Karpas-422 (cell line): ENCODE measurements around the gene OGFR. TPM values are rescaled to one million over a fixed set of nuclear protein-coding genes. Genes with fewer than 3 reads are reported as not detected.
"Not testable (repeated sequence)": the region's sequence is repeated elsewhere in the genome, so short reads cannot be mapped to it uniquely, and the experiment has no call there.

Experiments
- DNase-seq: peaks from one replicate; pipeline ENCODE4 v3.0.0-alpha.2; 2015
- H2AFZ ChIP-seq: fragments of 200-600 bp; sonication (generic); 2 replicates; pipeline ENCODE4 v1.6.1; 2014; ENCODE audit warnings: antibody characterized with exemption, low read length, mixed read lengths
- H3K27ac ChIP-seq: fragments of 200-600 bp; sonication (generic); 2 replicates; pipeline ENCODE4 v1.5.1; 2014; ENCODE audit warnings: mild to moderate bottlenecking, low read length, moderate library complexity
- H3K27me3 ChIP-seq: fragments of 200-600 bp; sonication (generic); 2 replicates; pipeline ENCODE4 v1.6.1; 2014; ENCODE audit warnings: low read length, mixed read lengths
- H3K36me3 ChIP-seq: fragments of 200-600 bp; sonication (generic); 2 replicates; pipeline ENCODE4 v1.6.1; 2014; ENCODE audit warnings: low read length, mixed read lengths; ENCODE audit not compliant: insufficient read depth
- H3K4me1 ChIP-seq: fragments of 200-600 bp; sonication (generic); 2 replicates; pipeline ENCODE4 v1.6.1; 2014; ENCODE audit warnings: mild to moderate bottlenecking, low read length, mixed read lengths
- H3K4me2 ChIP-seq: fragments of 200-600 bp; sonication (generic); 2 replicates; pipeline ENCODE4 v1.6.1; 2014; ENCODE audit warnings: low read length, low read depth, mild to moderate bottlenecking; ENCODE audit not compliant: poor library complexity, severe bottlenecking
- H3K4me3 ChIP-seq: fragments of 200-600 bp; sonication (generic); 2 replicates; pipeline ENCODE4 v1.5.1; 2014; ENCODE audit warnings: mild to moderate bottlenecking, antibody characterized with exemption, low read length, mixed read lengths
- H3K79me2 ChIP-seq: fragments of 200-600 bp; sonication (generic); 2 replicates; pipeline ENCODE4 v1.6.1; 2014; ENCODE audit warnings: mild to moderate bottlenecking, low read length, mixed read lengths
- H3K9ac ChIP-seq: fragments of 200-600 bp; sonication (generic); 2 replicates; pipeline ENCODE4 v1.6.0; 2014; ENCODE audit warnings: low read length
- H3K9me2 ChIP-seq: fragments of 200-600 bp; sonication (generic), shearing (Covaris generic); replicated peaks from 2 replicates; pipeline ENCODE4 v1.6.0; 2014; ENCODE audit warnings: mild to moderate bottlenecking, low read length, moderate library complexity; ENCODE audit not compliant: insufficient read depth
- H3K9me3 ChIP-seq: fragments of 300-700, 200-600 bp; sonication (generic); 2 replicates; pipeline ENCODE4 v1.6.1; 2014; ENCODE audit warnings: low read length, mixed read lengths
- H4K20me1 ChIP-seq: fragments of 200-600 bp; sonication (generic); 2 replicates; pipeline ENCODE4 v1.6.1; 2014; ENCODE audit warnings: mild to moderate bottlenecking, antibody characterized with exemption, low read length, low read depth; ENCODE audit not compliant: insufficient read depth
- total RNA-seq: library from RNA; depleted of rRNA; stranded (reverse); fragments of >200 nt; shearing (Covaris generic); gene quantifications from 2 replicates; pipeline ENCODE4 v1.2.3, GENCODE V29; 2014; ENCODE audit warnings: low replicate concordance

OGFR gene
- total RNA-seq, 1 experiment from 2014 or later = 23.8 TPM

DNA sequence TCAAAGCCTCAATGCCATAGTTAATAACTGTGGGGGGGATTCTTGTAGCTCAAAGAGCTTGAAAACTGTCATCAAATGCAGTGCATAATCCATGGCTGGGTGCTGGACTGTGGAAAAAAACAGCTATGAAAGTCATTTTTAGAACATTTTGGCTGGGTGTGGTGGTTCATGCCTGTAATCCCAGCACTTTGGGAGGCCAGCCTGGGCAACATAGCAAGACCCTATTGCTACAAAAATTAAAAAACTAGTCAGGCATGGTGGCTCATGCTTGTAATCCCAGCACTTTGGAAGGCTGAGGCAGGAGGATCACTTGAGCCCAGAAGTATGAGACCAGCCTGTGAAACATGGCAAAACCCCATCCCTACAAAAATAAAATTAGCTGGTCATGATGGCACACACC lies 44.8 kb downstream of the OGFR start:
- no peaks in the 10 kb centered on the region for H3K9me2 ChIP-seq
- no peaks in the 10 kb centered on the region; the same call in 1 of the 2 replicates for H3K79me2 ChIP-seq
- H3K4me1 ChIP-seq = peaks cover 9% of the 10 kb centered on the region
- no peaks in the 10 kb centered on the region for H3K9me3 ChIP-seq
- H3K27me3 ChIP-seq = no peaks in the 10 kb centered on the region
- no peak overlapping the region for H3K9ac ChIP-seq
- H3K4me2 ChIP-seq = no peak overlapping the region
- no peak overlapping the region for H2AFZ ChIP-seq
- no peak for DNase-seq
- H3K27ac ChIP-seq = no peak overlapping the region
- peaks cover 20% of the 10 kb centered on the region for H3K36me3 ChIP-seq
- H3K4me3 ChIP-seq = no peak overlapping the region
- H4K20me1 ChIP-seq = no peaks in the 10 kb centered on the region

DNA sequence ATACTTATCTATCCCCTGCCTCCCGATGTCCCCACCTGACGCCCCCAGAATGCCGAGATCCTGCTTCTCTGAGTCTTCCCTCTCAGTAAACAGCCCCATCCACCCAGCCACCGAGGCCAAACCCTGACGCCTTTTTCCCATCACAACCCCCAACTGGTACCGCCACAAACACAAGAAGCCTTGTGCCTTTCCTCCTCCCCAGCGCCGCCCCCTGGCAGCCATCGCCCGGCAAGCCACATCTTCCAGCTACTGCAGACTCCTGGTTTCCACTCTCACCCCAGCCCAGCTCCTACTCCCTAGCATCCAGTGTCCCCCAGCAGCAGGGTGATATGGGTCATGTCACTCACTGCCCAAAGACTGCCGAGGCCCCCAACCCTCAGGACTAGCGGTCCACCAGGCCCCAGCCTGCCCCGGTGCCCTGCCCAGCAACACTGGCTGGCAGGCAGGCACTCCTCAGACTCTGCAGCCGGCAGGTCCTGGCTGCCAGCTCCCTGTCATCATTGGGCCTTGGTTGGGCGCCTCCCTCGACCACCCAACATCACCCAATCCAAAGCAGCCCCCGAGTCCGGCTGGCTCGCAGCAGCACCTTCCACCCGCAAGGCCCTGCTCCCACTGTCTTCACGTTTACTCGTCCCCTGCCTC lies 45.8 kb downstream of the OGFR start:
- no peak overlapping the region for H2AFZ ChIP-seq
- H3K9me2 ChIP-seq = no peaks in the 10 kb centered on the region
- H3K27me3 ChIP-seq = no peaks in the 10 kb centered on the region
- H3K9ac ChIP-seq = no peak overlapping the region
- H3K36me3 ChIP-seq = peaks cover 18% of the 10 kb centered on the region
- no peak overlapping the region for H3K4me2 ChIP-seq
- H3K27ac ChIP-seq = no peak overlapping the region
- H3K4me1 ChIP-seq = peaks cover 9% of the 10 kb centered on the region
- H3K9me3 ChIP-seq = no peaks in the 10 kb centered on the region
- no peak overlapping the region for H3K4me3 ChIP-seq
- no peak for DNase-seq
- H4K20me1 ChIP-seq = no peaks in the 10 kb centered on the region
- no peaks in the 10 kb centered on the region; the same call in 1 of the 2 replicates for H3K79me2 ChIP-seq

GRCh38 chr20:62852196-62852595 lies 47.6 kb downstream of the OGFR start:
- Histone ChIP-seq H3K79me2 (no peaks in the 10 kb centered on the region; the same call in 1 of the 2 replicates), H3K4me1 (peaks cover 7% of the 10 kb centered on the region), H4K20me1 (no peaks in the 10 kb centered on the region), H3K9me3 (no peaks in the 10 kb centered on the region), H3K27me3 (no peaks in the 10 kb centered on the region), H3K4me2 (no peak overlapping the region), H3K36me3 (peaks cover 14% of the 10 kb centered on the region; the same call in 1 of the 2 replicates), H3K27ac (no peak overlapping the region), H3K9me2 (no peaks in the 10 kb centered on the region), H3K9ac (no peak overlapping the region), H2AFZ (no peak overlapping the region), H3K4me3 (no peak overlapping the region)
- DNase-seq = no peak

- Histone ChIP-seq H3K9ac (no peak overlapping the region), H4K20me1 (no peaks in the 10 kb centered on the region), H2AFZ (no peak overlapping the region), H3K36me3 (peaks cover 16% of the 10 kb centered on the region; the same call in 1 of the 2 replicates), H3K27ac (no peak overlapping the region), H3K27me3 (no peaks in the 10 kb centered on the region), H3K9me2 (no peaks in the 10 kb centered on the region), H3K4me1 (peaks cover under 1% of the 10 kb centered on the region), H3K9me3 (no peaks in the 10 kb centered on the region), H3K79me2 (no peaks in the 10 kb centered on the region; the same call in 1 of the 2 replicates), H3K4me2 (no peak overlapping the region), H3K4me3 (no peak overlapping the region)
- DNase-seq = no peak
These were observed 48.2 kb downstream of the OGFR start for GRCh38 chr20:62852841-62853240.

- not testable (repeated sequence) for H3K4me1 ChIP-seq, DNase-seq
These were observed 48.7 kb downstream of the OGFR start for GRCh38 chr20:62853304-62853703.

DNA sequence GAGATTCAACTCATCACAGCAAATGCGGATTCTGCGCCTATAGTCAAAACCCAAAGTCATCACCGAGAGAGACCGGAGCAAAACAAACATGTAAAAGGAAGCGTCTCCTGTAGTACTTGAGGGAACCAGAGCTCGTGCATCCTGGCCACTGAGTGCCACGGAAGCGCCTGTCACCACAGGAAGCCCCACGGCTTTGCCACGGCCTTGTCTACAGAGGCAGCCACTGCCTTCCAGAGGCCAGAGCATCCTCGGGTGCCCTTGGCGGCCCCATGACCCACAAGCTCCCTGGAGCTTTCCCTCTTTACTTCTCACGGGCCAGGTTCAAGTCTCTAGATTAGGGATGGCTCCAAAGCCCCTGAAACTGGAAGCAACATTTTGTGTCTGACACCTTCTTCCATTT lies 49.5 kb downstream of the OGFR start:
- Histone ChIP-seq H4K20me1 (no peaks in the 10 kb centered on the region), H3K27ac (no peak overlapping the region), H3K27me3 (no peaks in the 10 kb centered on the region), H3K79me2 (peaks cover 10% of the 10 kb centered on the region), H3K9me2 (no peaks in the 10 kb centered on the region), H3K9ac (no peak overlapping the region), H3K9me3 (no peaks in the 10 kb centered on the region), H3K4me2 (no peak overlapping the region), H3K4me3 (no peak overlapping the region), H2AFZ (no peak overlapping the region), H3K4me1 (no peaks in the 10 kb centered on the region), H3K36me3 (peaks cover 16% of the 10 kb centered on the region; the same call in 1 of the 2 replicates)
- no peak for DNase-seq

More at GRCh38 chr20:62853304-62853703, 48.7 kb downstream of the OGFR start:
- H4K20me1 ChIP-seq, H3K4me3 ChIP-seq, H3K79me2 ChIP-seq, H2AFZ ChIP-seq, H3K9me2 ChIP-seq, H3K27me3 ChIP-seq, H3K4me2 ChIP-seq, H3K27ac ChIP-seq, H3K9me3 ChIP-seq, H3K9ac ChIP-seq: not testable (repeated sequence)
- H3K36me3 ChIP-seq = peaks cover 16% of the 10 kb centered on the region; the same call in 1 of the 2 replicates

- DNase-seq = no peak
- H3K79me2 ChIP-seq = peaks cover 19% of the 10 kb centered on the region
- H3K27me3 ChIP-seq = no peaks in the 10 kb centered on the region
These were observed 50.5 kb downstream of the OGFR start for GRCh38 chr20:62855120-62855519.

DNA sequence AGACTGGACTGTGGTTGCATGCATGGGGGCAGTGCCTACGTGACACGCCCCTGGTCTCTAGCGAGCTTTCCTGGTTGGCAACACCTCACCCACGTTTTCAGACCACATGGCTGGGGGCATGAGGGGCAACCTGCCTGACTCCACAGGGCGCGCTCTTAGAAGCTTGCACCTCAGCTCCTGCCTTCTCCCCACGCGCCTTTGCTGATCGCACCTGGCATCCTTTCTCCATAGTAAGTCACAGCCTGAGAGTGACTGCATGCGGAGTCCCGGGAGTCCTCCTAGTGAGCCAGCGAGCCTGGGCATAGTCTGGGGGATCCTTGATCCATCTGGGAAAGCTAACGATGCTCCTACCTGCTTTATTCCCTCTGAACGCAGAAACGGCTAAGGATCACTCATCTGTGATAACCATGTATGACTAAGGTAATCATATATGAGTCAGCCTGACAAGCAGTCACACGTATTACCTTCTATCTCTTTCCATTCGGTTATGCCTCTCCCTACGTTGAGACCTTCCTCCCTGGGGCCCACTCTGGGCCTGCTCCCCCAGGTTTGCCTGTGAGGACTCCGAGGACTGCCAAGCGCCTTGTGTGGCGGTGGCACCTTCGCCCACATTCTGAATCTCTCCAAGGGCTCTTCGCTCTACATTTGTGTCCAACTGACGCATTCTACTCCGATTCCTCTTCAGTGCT lies 52.4 kb downstream of the OGFR start:
- Histone ChIP-seq H3K4me1 (peaks cover 12% of the 10 kb centered on the region), H4K20me1 (no peaks in the 10 kb centered on the region), H3K27me3 (no peaks in the 10 kb centered on the region), H3K9me2 (no peaks in the 10 kb centered on the region), H3K9me3 (no peaks in the 10 kb centered on the region), H3K36me3 (peaks cover 16% of the 10 kb centered on the region; the same call in 1 of the 2 replicates), H3K79me2 (peaks cover 24% of the 10 kb centered on the region), H3K4me2 (no peak overlapping the region), H3K9ac (no peak overlapping the region), H2AFZ (no peak overlapping the region), H3K27ac (no peak overlapping the region), H3K4me3 (no peak overlapping the region)
- no peak for DNase-seq

More at GRCh38 chr20:62855120-62855519, 50.5 kb downstream of the OGFR start:
- no peaks in the 10 kb centered on the region for H4K20me1 ChIP-seq
- no peak overlapping the region for H2AFZ ChIP-seq
- H3K36me3 ChIP-seq = peaks cover 16% of the 10 kb centered on the region; the same call in 1 of the 2 replicates
- H3K9me3 ChIP-seq = no peaks in the 10 kb centered on the region
- H3K27ac ChIP-seq = no peak overlapping the region
- no peak overlapping the region for H3K9ac ChIP-seq
- H3K4me3 ChIP-seq = no peak overlapping the region
- H3K9me2 ChIP-seq = no peaks in the 10 kb centered on the region
- no peak overlapping the region for H3K4me2 ChIP-seq
- H3K4me1 ChIP-seq = peaks cover 4% of the 10 kb centered on the region
